Prostate gland (tissue), 2 donors: ENCODE data around the gene ZDHHC5.

Source experiments
- CTCF ChIP-seq, 4 experiments: fragments of 200-600 bp in 2 of 4; fragments of 450-650 bp in 2 of 4; sonication (generic) in 2 of 4; IDR thresholded peaks; 1 replicate in 3 of 4; 2 replicates in 1 of 4; pipeline ENCODE4 v1.5.1; 2016 to 2019; ENCODE audit warnings: antibody characterized with exemption in 4 of 4, mild to moderate bottlenecking in 2 of 4, moderate library complexity in 2 of 4
- POLR2A ChIP-seq: fragments of 450-650 bp; IDR thresholded peaks from one replicate; pipeline ENCODE4 v1.6.1; 2016; ENCODE audit warnings: antibody characterized with exemption, mild to moderate bottlenecking

- TF ChIP-seq POLR2A, result no peak
- TF ChIP-seq CTCF (IDR thresholded peaks at IDR 0.05), result no peak
Measured at GRCh38 chr11:57651408-57651807, 16.5 kb upstream of the ZDHHC5 start.
